ENCODE data around the gene ST7. TPM values are rescaled to one million over a fixed set of nuclear protein-coding genes. Genes with fewer than 3 reads are reported as not detected.

ST7 gene
- total RNA-seq, 1 experiment from 2014 or later, result 12.9 TPM

GRCh38 chr7:117185124-117185523, 231.8 kb downstream of the ST7 start:
- no peaks in the 10 kb centered on the region for H3K23me2 ChIP-seq (ENCODE audit: insufficient read length, low read depth, low read length, poor library complexity, severe bottlenecking)
- no peak overlapping the region for H3K18ac ChIP-seq (ENCODE audit: insufficient read length, low read depth, low read length)
- no peak overlapping the region for H2BK120ac ChIP-seq (ENCODE audit: low read depth, low read length, poor library complexity, severe bottlenecking)
- Mint-ChIP-seq H3K27ac (no peak overlapping the region), H3K4me1 (no peaks in the 10 kb centered on the region), H3K4me3 (no peak overlapping the region), H3K9me3 (no peaks in the 10 kb centered on the region), H3K36me3 (ENCODE audit: insufficient read depth in 1 of 3, low read depth in 3 of 3) (no peaks in the 10 kb centered on the region), H3K27me3 (ENCODE audit: low read depth) (no peaks in the 10 kb centered on the region)
- H3K9me3 ChIP-seq (ENCODE audit: control insufficient read depth, low read depth, low read length), result no peaks in the 10 kb centered on the region
- H3K23ac ChIP-seq (ENCODE audit: insufficient read length, low read depth, low read length), result no peak overlapping the region
- no peak for DNase-seq
- H3K56ac ChIP-seq (ENCODE audit: insufficient read length, low read depth, low read length), result no peak overlapping the region
- no peaks in the 10 kb centered on the region for H4K20me1 ChIP-seq (ENCODE audit: control insufficient read depth, insufficient read depth, insufficient read length)
- H2BK12ac ChIP-seq (ENCODE audit: insufficient read length, low read depth, low read length), result no peak overlapping the region
- H4K91ac ChIP-seq (ENCODE audit: insufficient read length, low read depth, low read length), result no peak overlapping the region
- H3K14ac ChIP-seq (ENCODE audit: insufficient read depth, low read length), result no peak overlapping the region
- H3T11ph ChIP-seq (ENCODE audit: low read length), result no peak overlapping the region
- H3K9ac ChIP-seq (ENCODE audit: extremely low read depth, insufficient read length, low read length), result no peak overlapping the region
- no peaks in the 10 kb centered on the region for H3K4me1 ChIP-seq (ENCODE audit: insufficient read depth, low read length)
- H2BK5ac ChIP-seq (ENCODE audit: insufficient read length, low read length), result no peak overlapping the region
- no peak overlapping the region for H4K5ac ChIP-seq (ENCODE audit: insufficient read length, low read depth, low read length)
- no peak overlapping the region for H3K27ac ChIP-seq (ENCODE audit: insufficient read length, low read depth, low read length)
- no peak for TF ChIP-seq CTCF (conservative IDR thresholded peaks at IDR 0.05)
- H3K4me2 ChIP-seq (ENCODE audit: insufficient read depth, insufficient read length, low read length), result no peak overlapping the region
- no peak overlapping the region for H2BK15ac ChIP-seq (ENCODE audit: low read depth, low read length)
- H2AFZ ChIP-seq (ENCODE audit: low read length), result no peak overlapping the region
- H2BK20ac ChIP-seq (ENCODE audit: low read depth, low read length, poor library complexity, severe bottlenecking), result no peak overlapping the region
- no peak overlapping the region for H3K4ac ChIP-seq (ENCODE audit: low read depth, low read length)
- H3K27me3 ChIP-seq (ENCODE audit: insufficient read depth, low read length), result no peaks in the 10 kb centered on the region
- no peak overlapping the region for H4K8ac ChIP-seq (replicated peaks; ENCODE audit: insufficient read length, low read depth, low read length)
- no peaks in the 10 kb centered on the region for H3K79me2 ChIP-seq (ENCODE audit: insufficient read depth, low read length)
- no CpG with 5 or more reads among the region's 3 CpGs for WGBS (ENCODE audit: extremely low coverage, insufficient read length, low lambda C conversion rate)
- H3K79me1 ChIP-seq (ENCODE audit: insufficient read depth, low read depth, low read length, poor library complexity, severe bottlenecking), result no peaks in the 10 kb centered on the region
- no peak overlapping the region for H2AK5ac ChIP-seq (ENCODE audit: insufficient read length, low read length)
